Neural cell (in vitro differentiated cells): ENCODE data around the gene APOL6. TPM values are rescaled to one million over a fixed set of nuclear protein-coding genes. Genes with fewer than 3 reads are reported as not detected.

ENCODE experiments used
- H2AFZ ChIP-seq: fragments of 200-600, 300-800 bp; sonication (generic), shearing (Covaris generic); 2 replicates; pipeline ENCODE4 v1.6.0; 2014; ENCODE audit warnings: low read depth, mild to moderate bottlenecking, antibody characterized with exemption, low read length, moderate library complexity
- H3F3A ChIP-seq: fragments of 200-600 bp; shearing (Covaris generic); 2 replicates; pipeline ENCODE4 v1.6.1; 2016; ENCODE audit warnings: mild to moderate bottlenecking, moderate library complexity, mixed read lengths, antibody characterized with exemption, low read length; ENCODE audit not compliant: insufficient read depth, poor library complexity, severe bottlenecking
- H3K27ac ChIP-seq: fragments of 200-600, 300-800 bp; sonication (generic), shearing (Covaris generic); 2 replicates; pipeline ENCODE4 v1.5.1; 2014; ENCODE audit warnings: mild to moderate bottlenecking, low read length, moderate library complexity
- H3K27me3 ChIP-seq: fragments of 300-800, 200-600 bp; sonication (generic), shearing (Covaris generic); 2 replicates; pipeline ENCODE4 v1.6.0; 2014; ENCODE audit warnings: mild to moderate bottlenecking, low read depth, low read length, moderate library complexity; ENCODE audit not compliant: insufficient read depth
- H3K36me3 ChIP-seq: fragments of 300-800, 200-600 bp; sonication (generic), shearing (Covaris generic); 2 replicates; pipeline ENCODE4 v1.5.1; 2014; ENCODE audit warnings: mild to moderate bottlenecking, antibody characterized with exemption, low read length, moderate library complexity; ENCODE audit not compliant: insufficient read depth
- H3K4me2 ChIP-seq: fragments of 300-800, 200-600 bp; sonication (generic), shearing (Covaris generic); 2 replicates; pipeline ENCODE4 v1.6.0; 2014; ENCODE audit warnings: mild to moderate bottlenecking, low read length
- H3K4me3 ChIP-seq: fragments of 300-800, 200-600 bp; sonication (generic), shearing (Covaris generic); 2 replicates; pipeline ENCODE4 v1.5.1; 2014; ENCODE audit warnings: mild to moderate bottlenecking, low read length, moderate library complexity
- H3K79me2 ChIP-seq: fragments of 200-600 bp; shearing (Covaris generic); replicated peaks from 2 replicates; pipeline ENCODE4 v1.6.0; 2014; ENCODE audit warnings: mild to moderate bottlenecking, low read length, moderate library complexity; ENCODE audit not compliant: insufficient read depth
- H3K9ac ChIP-seq: fragments of 300-800, 200-600 bp; sonication (generic), shearing (Covaris generic); 2 replicates; pipeline ENCODE4 v1.6.1; 2016; ENCODE audit warnings: mild to moderate bottlenecking, low read length, mixed read lengths
- H3K9me2 ChIP-seq: fragments of 200-600 bp; shearing (Covaris generic); 2 replicates; pipeline ENCODE4 v1.6.1; 2016; ENCODE audit warnings: mild to moderate bottlenecking, low read length, mixed read lengths; ENCODE audit not compliant: insufficient read depth
- H3K9me3 ChIP-seq: fragments of 200-600, 300-800 bp; sonication (generic), shearing (Covaris generic); 2 replicates; pipeline ENCODE4 v1.6.1; 2016; ENCODE audit warnings: mild to moderate bottlenecking, mixed run types, low read length, moderate library complexity, mixed read lengths
- H4K20me1 ChIP-seq: fragments of 200-600 bp; shearing (Covaris generic); 2 replicates; pipeline ENCODE4 v1.6.1; 2016; ENCODE audit warnings: mild to moderate bottlenecking, mixed run types; ENCODE audit not compliant: insufficient read depth
- EP300 ChIP-seq: fragments of 450-650 bp; conservative IDR thresholded peaks from 2 replicates; pipeline ENCODE4 v1.6.1; 2014; ENCODE audit warnings: antibody characterized with exemption, mild to moderate bottlenecking, moderate library complexity; ENCODE audit not compliant: poor library complexity, severe bottlenecking
- EZH2 ChIP-seq: fragments of 200-600, 300-800 bp; shearing (Covaris generic), sonication (generic); IDR thresholded peaks from 2 replicates; pipeline ENCODE4 v1.6.1; 2014; ENCODE audit warnings: antibody characterized with exemption, low read length, borderline replicate concordance, mild to moderate bottlenecking; ENCODE audit not compliant: insufficient read depth, poor library complexity, severe bottlenecking
- MXI1 ChIP-seq: fragments of 450-650 bp; conservative IDR thresholded peaks from 2 replicates; pipeline ENCODE4 v1.6.1; 2014; ENCODE audit warnings: antibody characterized with exemption, mild to moderate bottlenecking; ENCODE audit not compliant: poor library complexity, severe bottlenecking
- POLR2AphosphoS5 ChIP-seq: IDR thresholded peaks from 2 replicates; pipeline ENCODE4 v1.6.1; 2012
- RAD21 ChIP-seq: fragments of 450-650 bp; conservative IDR thresholded peaks from 2 replicates; pipeline ENCODE4 v1.6.1; 2014; ENCODE audit warnings: antibody characterized with exemption, mild to moderate bottlenecking, moderate library complexity
- SMC3 ChIP-seq: fragments of 450-650 bp; conservative IDR thresholded peaks from 2 replicates; pipeline ENCODE4 v1.6.1; 2014; ENCODE audit warnings: antibody characterized with exemption, mild to moderate bottlenecking, moderate library complexity; ENCODE audit not compliant: poor library complexity
- TAF1 ChIP-seq: IDR thresholded peaks from 2 replicates; pipeline ENCODE4 v1.6.1; 2012; ENCODE audit warnings: low read depth
- polyA plus RNA-seq: library from polyadenylated mRNA; depleted of rRNA; stranded (reverse); fragments of >200 nt; gene quantifications from 2 replicates; pipeline ENCODE4 v1.2.3, GENCODE V29; 2014
- TF ChIP-seq, protein P1 (sequence below): fragments of 450-650 bp; IDR thresholded peaks from 2 replicates; pipeline ENCODE4 v1.5.1; 2014; ENCODE audit warnings: antibody characterized with exemption, mild to moderate bottlenecking, moderate library complexity; ENCODE audit not compliant: poor library complexity, severe bottlenecking
- TF ChIP-seq, protein P2 (sequence below): IDR thresholded peaks from 2 replicates; pipeline ENCODE4 v1.6.1; 2012; ENCODE audit warnings: borderline replicate concordance

APOL6 gene
- polyA plus RNA-seq, 1 donor from 2014 or later: not detected

DNA sequence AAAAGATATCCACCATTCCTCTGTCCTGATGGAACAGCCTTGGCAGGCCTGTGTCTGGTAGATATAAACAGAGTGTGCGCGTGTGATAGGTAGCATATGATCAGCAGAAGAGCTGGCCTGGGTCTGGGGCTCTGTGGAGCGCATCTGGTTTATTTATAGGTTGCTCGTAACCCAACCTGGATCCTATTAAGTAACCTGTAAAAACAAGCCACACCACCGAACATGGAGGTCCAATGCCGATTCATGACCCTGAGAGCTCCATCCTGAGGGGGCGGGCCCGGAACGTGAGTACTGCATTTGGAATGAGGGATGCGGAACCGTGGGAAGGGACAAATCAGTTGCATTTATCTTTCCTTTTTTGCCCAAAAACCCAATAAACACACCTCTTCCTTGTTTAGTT, 37.5 kb downstream of the APOL6 start:
- TF ChIP-seq MXI1 (no peak), EP300 (no peak), RAD21 (no peak), TAF1 (no peak), EZH2 (no peak), SMC3 (no peak), POLR2AphosphoS5 (no peak)
- TF ChIP-seq, protein P1, sequence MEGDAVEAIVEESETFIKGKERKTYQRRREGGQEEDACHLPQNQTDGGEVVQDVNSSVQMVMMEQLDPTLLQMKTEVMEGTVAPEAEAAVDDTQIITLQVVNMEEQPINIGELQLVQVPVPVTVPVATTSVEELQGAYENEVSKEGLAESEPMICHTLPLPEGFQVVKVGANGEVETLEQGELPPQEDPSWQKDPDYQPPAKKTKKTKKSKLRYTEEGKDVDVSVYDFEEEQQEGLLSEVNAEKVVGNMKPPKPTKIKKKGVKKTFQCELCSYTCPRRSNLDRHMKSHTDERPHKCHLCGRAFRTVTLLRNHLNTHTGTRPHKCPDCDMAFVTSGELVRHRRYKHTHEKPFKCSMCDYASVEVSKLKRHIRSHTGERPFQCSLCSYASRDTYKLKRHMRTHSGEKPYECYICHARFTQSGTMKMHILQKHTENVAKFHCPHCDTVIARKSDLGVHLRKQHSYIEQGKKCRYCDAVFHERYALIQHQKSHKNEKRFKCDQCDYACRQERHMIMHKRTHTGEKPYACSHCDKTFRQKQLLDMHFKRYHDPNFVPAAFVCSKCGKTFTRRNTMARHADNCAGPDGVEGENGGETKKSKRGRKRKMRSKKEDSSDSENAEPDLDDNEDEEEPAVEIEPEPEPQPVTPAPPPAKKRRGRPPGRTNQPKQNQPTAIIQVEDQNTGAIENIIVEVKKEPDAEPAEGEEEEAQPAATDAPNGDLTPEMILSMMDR: no peak
- TF ChIP-seq, protein P2, sequence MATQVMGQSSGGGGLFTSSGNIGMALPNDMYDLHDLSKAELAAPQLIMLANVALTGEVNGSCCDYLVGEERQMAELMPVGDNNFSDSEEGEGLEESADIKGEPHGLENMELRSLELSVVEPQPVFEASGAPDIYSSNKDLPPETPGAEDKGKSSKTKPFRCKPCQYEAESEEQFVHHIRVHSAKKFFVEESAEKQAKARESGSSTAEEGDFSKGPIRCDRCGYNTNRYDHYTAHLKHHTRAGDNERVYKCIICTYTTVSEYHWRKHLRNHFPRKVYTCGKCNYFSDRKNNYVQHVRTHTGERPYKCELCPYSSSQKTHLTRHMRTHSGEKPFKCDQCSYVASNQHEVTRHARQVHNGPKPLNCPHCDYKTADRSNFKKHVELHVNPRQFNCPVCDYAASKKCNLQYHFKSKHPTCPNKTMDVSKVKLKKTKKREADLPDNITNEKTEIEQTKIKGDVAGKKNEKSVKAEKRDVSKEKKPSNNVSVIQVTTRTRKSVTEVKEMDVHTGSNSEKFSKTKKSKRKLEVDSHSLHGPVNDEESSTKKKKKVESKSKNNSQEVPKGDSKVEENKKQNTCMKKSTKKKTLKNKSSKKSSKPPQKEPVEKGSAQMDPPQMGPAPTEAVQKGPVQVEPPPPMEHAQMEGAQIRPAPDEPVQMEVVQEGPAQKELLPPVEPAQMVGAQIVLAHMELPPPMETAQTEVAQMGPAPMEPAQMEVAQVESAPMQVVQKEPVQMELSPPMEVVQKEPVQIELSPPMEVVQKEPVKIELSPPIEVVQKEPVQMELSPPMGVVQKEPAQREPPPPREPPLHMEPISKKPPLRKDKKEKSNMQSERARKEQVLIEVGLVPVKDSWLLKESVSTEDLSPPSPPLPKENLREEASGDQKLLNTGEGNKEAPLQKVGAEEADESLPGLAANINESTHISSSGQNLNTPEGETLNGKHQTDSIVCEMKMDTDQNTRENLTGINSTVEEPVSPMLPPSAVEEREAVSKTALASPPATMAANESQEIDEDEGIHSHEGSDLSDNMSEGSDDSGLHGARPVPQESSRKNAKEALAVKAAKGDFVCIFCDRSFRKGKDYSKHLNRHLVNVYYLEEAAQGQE: no peak
- Histone ChIP-seq H3K9me2 (no peaks in the 10 kb centered on the region), H3K4me2 (no peak overlapping the region), H3K36me3 (no peaks in the 10 kb centered on the region), H4K20me1 (no peaks in the 10 kb centered on the region), H3K79me2 (no peaks in the 10 kb centered on the region), H3K4me3 (no peak overlapping the region), H3K9ac (no peak overlapping the region), H3K27me3 (no peaks in the 10 kb centered on the region), H3K27ac (no peak overlapping the region), H3F3A (no peaks in the 10 kb centered on the region), H3K9me3 (no peaks in the 10 kb centered on the region), H2AFZ (no peak overlapping the region)

DNA sequence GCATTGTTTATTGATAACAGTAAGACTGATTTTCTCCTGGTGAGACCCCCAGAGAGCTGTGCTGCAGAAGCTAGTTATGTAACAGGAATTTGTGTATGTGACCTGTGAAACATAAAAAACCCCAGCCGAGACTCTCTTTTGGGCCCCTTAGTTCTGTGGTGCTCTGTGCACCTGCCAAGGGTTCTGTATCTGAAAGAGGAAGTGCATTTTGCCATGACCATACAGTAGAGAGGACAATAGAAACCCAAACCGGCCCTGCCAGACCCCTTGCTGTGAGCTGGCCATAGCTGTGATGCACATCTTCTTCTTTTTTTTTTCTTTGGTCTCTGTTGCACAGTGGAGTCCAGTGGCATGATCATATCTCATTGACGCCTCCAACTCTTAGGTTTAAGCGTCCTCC, 38.1 kb downstream of the APOL6 start:
- no peaks in the 10 kb centered on the region for H3F3A ChIP-seq
- H3K9me2 ChIP-seq: no peaks in the 10 kb centered on the region
- TF ChIP-seq, protein P1: no peak
- TF ChIP-seq RAD21 (no peak), EZH2 (no peak), EP300 (no peak), SMC3 (no peak)
- TF ChIP-seq, protein P2: no peak
- H3K9me3 ChIP-seq: no peaks in the 10 kb centered on the region
- no peak overlapping the region for H3K4me3 ChIP-seq
- H2AFZ ChIP-seq: no peak overlapping the region
- H3K27me3 ChIP-seq: no peaks in the 10 kb centered on the region
- H3K4me2 ChIP-seq: no peak overlapping the region
- H3K79me2 ChIP-seq: no peaks in the 10 kb centered on the region
- no peak overlapping the region for H3K27ac ChIP-seq
- no peaks in the 10 kb centered on the region for H3K36me3 ChIP-seq
- H3K9ac ChIP-seq: no peak overlapping the region
- no peaks in the 10 kb centered on the region for H4K20me1 ChIP-seq
